Activated CD4-positive, CD25-positive, alpha-beta regulatory T cell treated with anti-CD3 and anti-CD28 coated beads, Interleukin-2, amount 50 U/mL, for 16 hours (primary cell): ENCODE measurements around the gene CYP26B1.

Experiments
- DNase-seq: peaks from one replicate; pipeline ENCODE4 v3.0.0-alpha.2; 2020; ENCODE audit warnings: low read depth, low spot score

CYP26B1 gene

GRCh38 chr2:72083751-72084583 lies 63.7 kb downstream of the CYP26B1 start:
- DNase-seq, result no peak

- DNase-seq, result no peak
Observed at GRCh38 chr2:72082887-72083286, 64.8 kb downstream of the CYP26B1 start.

- DNase-seq, result no peak
Observed at GRCh38 chr2:72082021-72082601, 65.6 kb downstream of the CYP26B1 start.

- DNase-seq, result no peak
Observed at GRCh38 chr2:72081451-72081850, 66.2 kb downstream of the CYP26B1 start.

GRCh38 chr2:72080286-72081145 lies 67.1 kb downstream of the CYP26B1 start:
- no peak for DNase-seq
